Stimulated activated CD8-positive, alpha-beta memory T cell treated with anti-CD3 and anti-CD28 coated beads, Interleukin-15, amount 100 ng/mL, for 24 hours (primary cell): ENCODE data around the gene HMGCS2.

ENCODE experiments used
- DNase-seq: peaks from one replicate; pipeline ENCODE4 v3.0.0-alpha.2; 2020; ENCODE audit warnings: low read depth

The HMGCS2 gene

DNA sequence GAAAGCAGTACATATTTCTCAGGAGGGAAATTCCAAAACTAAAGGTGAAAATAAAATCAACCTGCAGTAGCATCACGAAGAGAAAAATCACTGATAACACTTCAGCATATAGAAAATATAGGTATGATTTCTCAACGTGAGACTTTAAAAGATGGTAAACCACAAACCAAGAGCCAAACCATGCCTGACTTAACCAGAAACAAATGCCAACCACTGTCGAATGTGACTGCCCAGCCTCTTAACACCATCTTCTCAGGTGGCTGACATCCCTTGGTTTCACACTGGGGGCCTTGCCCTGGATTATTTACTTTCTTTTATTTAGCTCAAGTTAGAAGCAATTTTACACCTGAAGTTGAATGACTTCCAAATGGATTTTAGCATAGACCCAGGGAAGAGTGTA lies 10.1 kb downstream of the HMGCS2 start:
- DNase-seq, result no peak

DNA sequence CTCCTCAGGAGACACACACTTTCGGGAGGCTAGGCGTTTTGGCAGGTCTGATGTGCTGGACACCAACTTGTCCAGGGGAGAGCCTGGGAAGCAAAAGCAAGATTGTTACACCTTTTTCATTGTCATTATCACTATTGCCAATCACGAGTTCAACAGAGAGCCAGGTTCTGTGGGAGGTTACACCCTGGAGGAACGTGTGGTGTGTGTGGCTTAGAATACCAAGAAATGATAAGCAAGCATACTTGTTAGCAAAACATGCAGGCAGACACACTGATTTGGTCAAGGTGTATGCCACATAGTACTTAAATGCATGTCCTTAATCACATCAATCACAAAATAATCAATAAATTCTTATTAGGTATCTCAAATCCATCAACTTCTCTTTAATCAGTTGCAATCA lies 16.1 kb downstream of the HMGCS2 start:
- no peak for DNase-seq

DNA sequence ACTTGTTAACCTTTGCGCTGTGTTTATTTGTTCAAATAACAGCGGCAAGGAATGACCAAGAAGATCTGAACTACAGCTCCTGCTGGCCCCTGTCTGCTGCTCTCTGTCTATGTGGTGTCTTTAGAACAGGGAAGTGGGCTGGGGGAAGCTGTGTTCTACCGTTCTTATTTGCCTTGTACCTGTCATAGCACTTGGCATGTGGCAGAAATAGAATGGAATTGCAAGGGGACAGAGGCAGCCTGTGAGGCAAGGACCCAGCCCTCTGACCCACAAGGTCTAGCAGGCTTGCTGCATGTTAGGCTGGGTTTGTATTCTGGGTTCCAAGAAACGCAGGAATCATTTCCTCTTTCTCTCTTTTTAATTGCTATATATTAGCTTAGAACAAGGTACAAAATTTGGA lies 20.7 kb downstream of the HMGCS2 start:
- DNase-seq, result no peak

DNA sequence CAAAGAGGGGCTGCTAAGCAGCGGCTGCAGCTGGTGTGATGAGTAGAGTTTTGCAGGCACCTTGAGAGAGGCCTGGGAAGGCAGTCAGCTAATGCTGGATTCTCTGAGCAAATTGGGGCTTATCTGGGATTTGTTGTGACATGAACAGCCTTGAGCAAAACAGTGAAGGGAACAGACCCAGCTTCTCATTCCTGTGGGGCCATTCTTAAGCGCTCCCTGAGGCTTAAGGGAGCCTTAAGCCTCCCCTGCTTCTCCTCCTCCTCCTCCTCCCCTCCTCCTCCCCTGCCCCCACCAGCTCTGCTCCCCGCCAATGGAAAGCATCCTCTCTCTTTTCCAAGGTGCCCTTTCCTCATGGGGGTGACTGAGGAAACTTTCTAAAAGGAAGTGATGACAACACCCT lies 21.3 kb downstream of the HMGCS2 start:
- no peak for DNase-seq

DNA sequence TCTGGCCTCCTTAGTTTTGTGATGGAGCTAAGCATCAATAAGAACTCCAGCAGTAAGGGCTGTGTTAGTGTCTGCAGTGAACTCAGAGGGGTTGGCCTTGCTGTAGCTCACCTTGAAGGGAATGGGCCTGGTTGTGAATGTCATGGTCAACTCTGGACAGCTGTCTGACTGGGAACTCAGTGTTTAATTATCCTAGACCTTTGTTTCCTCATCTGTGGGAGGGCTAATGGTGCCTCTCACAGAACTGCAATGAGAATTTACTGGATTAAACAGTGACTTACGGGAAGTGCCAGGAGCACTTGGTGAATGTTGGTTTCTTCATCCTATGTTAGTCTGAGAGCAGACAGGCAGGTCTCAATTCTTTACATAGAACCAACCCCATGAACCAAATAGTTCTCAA lies 23.7 kb downstream of the HMGCS2 start:
- no peak for DNase-seq

DNA sequence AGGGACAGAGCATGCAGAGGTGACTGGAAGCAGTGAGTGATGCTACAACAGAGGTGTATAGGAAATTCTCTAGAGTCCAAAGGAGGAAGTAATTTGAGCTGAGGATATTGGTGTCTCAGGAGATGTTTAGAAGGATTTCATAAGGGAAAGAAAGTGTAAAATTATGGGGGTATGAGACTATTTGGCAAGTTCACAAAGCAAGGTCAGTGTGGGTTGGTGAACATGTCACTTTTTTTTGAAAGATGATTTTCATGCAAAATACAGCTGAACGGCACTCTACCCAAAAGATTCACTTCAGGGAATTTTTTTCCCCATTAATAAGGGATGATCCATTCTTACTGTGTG lies 24.1 kb downstream of the HMGCS2 start:
- no peak for DNase-seq

DNA sequence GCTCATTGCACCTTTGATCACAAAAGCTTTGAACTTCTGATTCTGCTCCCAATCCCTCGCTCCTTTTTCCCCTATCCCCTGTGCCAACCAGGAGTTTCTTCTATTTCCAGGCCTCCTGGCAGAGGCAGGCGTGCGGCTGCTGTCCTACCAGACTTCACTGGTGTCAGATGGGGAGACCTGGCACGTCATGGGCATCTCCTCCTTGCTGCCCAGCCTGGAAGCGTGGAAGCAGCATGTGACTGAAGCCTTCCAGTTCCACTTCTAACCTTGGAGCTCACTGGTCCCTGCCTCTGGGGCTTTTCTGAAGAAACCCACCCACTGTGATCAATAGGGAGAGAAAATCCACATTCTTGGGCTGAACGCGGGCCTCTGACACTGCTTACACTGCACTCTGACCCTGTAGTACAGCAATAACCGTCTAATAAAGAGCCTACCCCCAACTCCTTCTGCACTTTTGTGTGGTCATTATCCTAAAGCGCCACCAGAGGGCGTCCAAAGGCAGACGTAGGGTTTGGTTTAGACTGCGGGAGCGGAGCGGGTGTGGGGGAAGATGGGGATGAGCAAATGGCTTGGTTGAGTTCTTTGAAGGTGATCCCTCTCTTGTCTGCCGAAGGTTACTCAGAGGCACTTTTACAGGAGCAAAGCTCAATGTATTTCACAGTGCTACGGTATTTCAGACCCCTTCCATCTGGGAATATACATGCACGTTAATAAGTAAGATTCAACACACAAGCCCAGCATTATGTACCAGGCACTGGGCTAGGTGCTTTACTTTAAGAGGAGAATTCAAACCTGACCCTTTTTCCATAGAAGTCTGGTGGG lies 24.7 kb downstream of the HMGCS2 start:
- no peak for DNase-seq

DNA sequence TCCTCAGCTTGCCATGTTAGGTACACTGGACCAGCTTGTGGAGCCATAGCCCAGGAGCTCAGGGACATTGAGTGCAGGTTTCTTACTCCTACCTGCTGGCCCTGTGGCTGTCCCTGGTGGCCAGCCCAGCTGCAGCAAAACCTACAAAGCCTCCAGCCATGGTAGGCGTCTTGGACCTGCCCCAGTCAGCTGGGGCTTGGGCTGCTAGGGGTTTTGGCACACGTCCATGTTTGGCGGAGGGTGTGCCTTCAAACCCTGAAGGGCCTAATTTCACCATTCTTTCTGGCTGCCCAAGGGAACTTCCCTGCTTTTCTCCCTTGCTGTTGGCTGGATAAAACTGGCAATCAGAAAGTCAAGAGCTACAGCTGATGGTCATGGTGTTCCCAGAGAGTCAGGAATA lies 25.4 kb downstream of the HMGCS2 start:
- DNase-seq, result no peak

DNA sequence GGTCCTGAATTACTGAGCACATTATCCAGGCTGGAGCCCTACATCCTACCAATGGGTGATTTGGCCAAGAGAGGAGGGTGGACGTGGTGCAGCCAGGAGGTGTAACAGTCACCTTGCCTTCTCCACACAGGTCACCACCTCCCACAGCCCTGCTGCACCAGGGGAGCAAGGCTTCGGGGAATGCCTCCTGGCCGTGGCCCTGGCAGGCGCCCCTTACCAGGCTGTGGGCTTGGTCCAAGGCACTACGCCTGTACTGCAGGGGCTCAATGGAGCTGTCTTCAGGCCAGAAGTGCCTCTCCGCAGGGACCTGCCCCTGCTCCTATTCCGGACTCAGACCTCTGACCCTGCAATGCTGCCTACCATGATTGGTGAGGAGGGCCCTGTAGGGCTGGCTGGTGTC lies 26.0 kb downstream of the HMGCS2 start:
- DNase-seq, result no peak

DNA sequence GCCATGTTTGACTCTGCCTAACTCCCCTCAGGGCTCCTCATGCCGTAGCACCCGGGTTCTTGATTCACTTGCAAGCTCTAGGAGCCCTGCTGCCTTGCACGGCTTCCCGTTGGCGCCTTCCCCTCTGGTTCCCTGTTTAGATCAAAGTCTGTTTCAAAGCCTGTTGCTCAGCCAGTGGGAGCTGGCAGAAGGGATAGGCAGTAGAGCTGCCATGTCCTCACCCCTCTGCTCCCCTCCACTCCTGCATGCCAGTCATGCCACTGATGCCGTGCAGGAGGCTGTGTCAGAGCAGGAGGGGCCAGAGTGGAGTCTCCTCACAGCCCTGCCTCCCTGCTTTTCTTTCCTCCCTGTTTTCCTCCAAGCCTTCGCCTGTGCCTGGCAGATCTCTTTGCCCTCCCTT lies 26.5 kb downstream of the HMGCS2 start:
- DNase-seq, result no peak

DNA sequence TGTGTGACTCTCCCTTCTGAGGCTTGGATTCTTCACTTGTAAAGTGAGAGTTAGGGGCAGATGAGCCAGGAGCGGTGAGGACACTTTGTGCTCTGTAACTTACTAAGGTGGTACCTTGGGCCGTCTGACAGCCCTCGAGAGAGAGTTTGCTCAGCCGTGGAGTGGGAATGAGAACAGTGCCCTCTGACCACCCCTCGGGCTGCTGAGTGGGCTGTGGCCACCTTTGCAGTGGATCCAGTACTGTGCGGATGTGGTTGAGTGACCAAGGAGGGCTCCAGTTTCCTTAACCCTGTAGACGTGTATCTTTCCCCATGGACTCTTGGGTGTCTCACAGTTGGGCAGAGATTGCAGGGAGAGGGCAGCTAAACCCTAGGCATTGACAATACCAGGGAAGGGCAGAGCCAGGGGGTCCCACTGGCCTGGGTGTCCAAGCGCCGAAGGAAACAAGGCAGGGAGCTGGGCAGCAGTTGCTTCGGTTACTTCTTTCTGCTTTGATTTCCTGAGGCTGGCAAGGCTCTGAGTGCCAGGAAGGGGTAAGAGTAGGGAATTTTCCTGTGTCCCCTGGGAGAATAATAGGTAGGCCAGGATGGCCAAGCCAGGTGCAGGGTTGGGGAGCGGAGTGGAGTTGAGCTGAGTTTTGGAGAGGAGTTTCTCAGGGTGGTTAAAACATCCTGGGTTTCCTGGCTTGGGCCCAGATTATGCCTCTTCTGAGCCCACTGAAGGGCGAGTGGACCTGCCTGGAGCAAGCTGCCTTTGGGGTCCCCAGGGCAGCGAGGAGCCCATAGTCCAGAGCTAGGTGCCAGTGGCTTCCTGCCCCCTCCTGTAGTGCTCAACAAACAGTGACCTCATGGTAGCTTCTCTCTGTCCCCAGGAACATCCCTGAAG lies 27.6 kb downstream of the HMGCS2 start:
- DNase-seq, result no peak

DNA sequence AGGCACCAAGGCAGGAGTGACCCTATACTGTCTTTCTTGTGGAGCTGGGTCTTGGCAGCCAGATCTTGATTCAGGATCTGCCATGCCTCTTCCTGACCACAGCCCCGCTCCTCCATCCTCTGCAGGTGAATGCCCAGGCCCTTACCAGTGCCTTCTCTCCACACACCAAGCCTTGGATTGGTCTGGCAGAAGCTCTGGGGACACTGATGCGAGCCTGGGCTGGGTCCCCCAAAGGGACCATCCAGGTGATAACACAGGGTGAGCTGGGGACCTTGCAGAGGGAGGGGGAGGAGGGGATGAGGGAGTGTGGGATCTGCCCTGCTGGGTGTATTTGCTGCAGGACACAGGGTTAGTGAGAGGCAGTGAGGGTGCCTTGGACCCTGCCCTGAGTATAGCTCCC lies 28.4 kb downstream of the HMGCS2 start:
- DNase-seq, result no peak

DNA sequence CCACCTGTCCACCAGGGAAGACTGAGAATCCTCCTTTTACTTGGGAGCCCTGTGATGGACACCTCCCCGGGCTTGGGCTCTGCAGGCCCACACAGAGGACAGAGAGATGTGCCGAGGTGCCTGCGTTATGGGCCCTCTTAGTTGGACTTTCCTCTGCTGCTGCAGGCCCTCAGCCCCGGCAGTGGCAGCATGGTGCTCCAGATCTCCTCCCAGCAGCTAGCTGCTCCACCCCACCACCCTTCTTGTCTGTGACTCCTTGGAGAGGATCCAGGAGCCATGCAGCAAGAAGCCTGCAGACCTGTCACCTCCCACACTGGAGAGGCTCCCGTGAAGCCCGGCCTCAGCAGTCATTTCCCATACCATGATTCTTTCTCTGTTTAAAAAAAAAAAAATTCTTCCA lies 29.6 kb downstream of the HMGCS2 start:
- no peak for DNase-seq

DNA sequence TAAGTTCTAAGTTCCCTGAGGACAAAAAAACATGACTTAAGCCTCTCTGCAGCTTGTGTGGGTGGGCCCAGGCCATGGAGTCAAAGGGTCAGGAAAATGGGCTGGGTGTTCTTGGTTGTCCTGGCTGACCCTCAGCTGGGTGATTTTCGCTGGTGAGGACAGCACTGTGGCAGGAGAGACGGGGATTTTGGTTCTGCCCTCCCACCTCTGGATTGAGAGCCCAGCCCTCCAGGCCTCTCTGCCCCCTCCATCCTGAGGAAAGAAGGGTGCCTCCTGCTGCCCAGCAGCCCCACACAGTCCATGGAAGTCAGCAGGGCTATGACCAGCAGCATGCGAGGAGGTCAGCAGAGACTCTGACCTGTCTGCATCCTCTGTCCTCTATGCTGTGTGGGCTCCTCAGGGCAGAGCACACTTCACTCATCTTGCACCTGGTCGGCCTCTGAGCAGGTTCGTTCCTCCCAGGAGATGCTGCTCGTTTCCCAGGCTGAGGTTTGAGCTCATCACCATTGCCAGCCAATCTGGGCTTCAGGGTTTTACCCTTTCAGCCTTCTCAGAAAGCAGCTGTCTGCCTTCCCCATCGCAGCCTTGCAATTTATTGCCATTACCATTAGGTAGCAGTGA lies 30.5 kb downstream of the HMGCS2 start:
- no peak for DNase-seq

DNA sequence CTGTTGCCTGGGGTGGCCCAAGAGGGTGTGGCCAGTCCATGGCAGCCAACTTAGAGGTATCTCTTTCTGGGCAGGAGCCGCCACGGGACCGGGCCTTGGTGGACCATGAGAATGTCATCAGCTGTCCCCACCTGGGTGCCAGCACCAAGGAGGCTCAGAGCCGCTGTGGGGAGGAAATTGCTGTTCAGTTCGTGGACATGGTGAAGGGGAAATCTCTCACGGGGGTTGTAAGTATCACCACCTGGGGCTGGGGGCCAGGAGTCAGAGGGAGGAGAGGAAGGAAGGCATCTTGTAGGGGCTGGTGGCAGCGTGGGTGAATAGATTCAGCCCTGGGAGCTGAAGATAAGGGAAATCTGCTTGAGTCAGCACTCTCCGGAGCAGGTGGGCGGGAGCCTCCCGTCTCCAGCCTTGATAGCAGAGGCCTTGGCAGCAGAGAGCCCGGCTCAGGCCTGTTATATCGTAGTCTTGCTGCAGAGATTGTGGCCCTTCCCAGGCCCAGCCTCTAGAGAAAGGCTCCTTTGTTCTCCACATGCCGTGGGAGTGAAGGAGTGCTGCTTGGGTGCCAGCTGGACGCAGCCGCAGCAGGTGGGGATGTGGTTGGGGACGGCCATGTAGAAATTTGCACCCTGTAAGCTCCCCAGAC lies 31.5 kb downstream of the HMGCS2 start:
- no peak for DNase-seq

DNA sequence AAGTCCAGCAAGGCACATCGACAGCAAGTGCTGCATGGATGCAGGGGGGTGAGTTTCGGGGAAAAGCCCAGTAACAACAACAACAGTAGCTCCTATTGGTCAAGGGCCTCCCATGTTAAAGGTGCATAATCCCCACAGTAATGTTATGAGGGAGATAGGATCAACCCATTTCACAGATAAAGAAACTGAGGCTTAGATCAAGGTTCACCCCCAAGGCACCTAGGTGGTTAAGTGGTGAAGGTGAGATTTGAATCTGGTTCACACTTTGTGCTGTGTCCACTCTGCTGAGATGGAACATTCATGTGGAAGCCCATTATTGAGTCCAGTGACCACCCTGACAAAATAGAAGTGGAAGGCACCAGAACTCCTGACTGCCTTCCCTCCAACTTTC lies 32.1 kb downstream of the HMGCS2 start:
- no peak for DNase-seq

DNA sequence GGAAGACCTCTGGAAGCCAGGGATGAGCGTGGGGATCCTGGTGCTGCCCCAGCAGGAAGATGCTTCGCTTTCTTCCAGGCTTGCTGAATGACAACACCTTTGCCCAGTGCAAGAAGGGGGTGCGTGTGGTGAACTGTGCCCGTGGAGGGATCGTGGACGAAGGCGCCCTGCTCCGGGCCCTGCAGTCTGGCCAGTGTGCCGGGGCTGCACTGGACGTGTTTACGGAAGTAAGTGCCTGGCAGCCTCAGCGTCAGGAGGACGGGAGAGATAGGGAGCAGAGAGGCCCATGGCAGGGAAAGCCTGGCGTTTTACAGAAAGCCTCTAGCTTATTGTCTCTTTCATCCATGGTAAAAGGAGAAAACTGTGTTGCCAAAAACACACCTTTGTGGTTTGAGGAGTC lies 33.5 kb downstream of the HMGCS2 start:
- DNase-seq, result no peak

DNA sequence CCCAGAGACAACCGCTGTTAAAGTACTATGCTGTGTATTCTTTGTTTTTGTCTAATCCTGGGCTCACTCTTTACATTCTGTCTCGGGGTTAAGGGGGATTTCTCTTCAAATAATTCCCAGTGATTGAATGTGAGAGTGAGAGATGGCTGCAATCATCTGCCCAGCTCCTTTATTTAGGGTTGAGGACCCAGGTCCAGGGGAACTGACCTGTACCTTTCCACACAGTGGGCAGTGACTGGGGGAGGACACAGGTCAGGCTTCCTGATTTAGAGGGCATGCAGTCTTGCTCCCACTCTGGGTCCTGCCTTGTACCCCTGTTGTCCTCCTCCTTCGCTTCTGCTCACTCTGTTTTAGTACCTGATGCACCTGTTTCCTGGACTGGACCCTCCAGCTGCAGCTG lies 35.0 kb downstream of the HMGCS2 start:
- DNase-seq, result no peak

DNA sequence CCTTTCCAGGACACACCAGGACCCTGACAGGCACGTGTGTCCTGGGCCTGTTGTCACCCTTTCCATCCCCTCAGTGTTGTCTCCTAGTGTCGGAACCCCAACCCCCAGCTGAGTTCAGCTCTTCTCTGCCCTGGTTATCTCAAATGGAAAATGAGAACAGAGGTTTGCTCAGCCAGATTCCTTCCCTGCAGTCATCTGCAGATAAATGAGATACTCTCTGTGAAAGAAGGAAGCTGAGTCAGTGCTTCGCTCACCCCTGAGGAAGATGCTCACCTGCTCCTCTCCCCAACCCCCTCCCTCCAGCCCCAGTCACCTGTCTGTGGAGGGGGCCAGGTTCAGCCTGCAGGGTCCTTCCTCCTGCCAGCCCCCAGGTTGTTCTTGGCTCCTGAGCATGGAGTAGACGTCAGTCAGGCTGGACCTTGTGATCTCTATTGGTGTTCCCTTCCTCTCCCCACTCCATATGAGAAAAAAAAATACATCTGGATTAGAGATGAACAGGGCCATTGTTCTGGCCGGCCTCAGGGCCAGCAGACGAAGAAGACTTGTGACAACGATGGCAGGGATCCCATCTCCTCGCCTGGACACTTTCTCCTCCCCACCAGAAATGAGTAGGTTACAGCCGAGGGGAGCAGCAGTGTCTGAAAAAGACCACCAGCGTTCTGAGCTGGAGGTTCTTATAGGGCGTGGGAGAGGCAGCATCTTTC lies 36.1 kb downstream of the HMGCS2 start:
- DNase-seq, result no peak

DNA sequence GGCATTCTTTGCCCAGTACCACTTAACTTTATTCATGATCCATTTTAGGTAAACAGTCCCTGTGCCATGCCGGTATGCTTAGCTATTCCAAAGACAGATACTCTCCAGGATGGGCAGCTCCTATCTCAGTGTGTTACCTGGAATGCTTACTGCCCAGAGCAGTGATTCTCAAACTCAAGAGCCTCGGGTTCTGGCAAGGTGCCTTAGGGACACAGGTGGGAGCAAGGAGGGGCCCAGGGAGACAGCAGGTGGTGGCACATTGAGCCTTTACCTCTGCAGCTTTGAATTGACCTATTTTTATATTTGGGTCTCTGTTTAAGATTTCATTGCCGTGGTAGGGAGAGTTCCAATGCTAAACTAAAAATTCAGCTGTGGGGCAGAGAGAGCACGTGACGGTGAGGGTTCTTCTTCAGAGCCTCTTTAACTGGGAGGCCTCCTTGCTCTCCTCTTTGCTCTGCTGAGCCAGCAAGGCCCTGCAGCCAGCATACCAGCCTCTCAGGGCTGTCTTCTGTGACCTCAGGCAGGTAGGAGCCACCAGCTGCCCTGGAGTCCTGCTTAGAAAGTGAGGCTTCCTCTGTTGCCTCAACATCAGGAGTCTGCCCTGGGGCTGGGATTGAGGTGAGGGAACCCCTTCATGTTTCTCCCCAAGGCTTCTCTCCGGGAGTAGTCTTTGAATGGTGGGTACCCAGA lies 36.8 kb downstream of the HMGCS2 start:
- no peak for DNase-seq

DNA sequence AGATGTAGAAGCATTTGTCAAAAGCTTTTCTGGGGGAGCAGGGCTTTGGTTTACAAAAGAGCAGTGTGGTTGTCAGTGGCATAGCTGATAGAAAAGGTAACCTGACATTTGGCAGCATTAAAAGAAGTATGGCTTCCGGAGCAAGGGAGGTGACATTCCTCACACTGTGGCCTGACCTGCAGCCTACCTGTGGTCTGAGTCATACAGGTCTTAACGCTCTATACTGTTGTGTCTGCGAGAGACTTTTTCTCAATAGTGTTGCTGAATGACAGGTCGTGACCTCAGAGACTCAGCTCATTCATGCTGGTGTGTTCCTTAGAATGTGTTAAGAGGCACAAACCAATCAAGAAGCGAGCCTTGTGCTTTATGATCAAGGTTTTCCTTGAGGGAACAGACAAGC lies 37.6 kb downstream of the HMGCS2 start:
- DNase-seq, result no peak
